WTC11 (cell line): ENCODE measurements around the gene SDCCAG8. TPM values are rescaled to one million over a fixed set of nuclear protein-coding genes. Genes with fewer than 3 reads are reported as not detected.

Experiments
- ATAC-seq: fragments of 200-7000 bp; cut with Tn5 transposase; 2 replicates; pipeline ENCODE4 v1.10.0; 2021; ENCODE audit warnings: mild to moderate bottlenecking, moderate library complexity
- CTCF ChIA-PET: fragments of 300-600 bp; sonication (Branson Sonifier 250); formaldehyde crosslinking; loops from one replicate; lab custom pipeline; 2021; ENCODE audit warnings: antibody characterized with exemption; lab: Charles Lee
- POLR2A ChIA-PET: fragments of 350-600 bp; sonication (Branson Sonifier 250); formaldehyde crosslinking; loops from one replicate; lab custom pipeline; 2021; ENCODE audit warnings: antibody characterized with exemption; lab: Charles Lee
- DNase-seq: peaks from one replicate; pipeline ENCODE4 v3.0.0; 2021; ENCODE audit warnings: low spot score
- H3K27ac Mint-ChIP-seq: 2 replicates; pipeline ENCODE4 v1.8.0; 2021; ENCODE audit warnings: mixed read lengths
- H3K27me3 Mint-ChIP-seq: 2 replicates; pipeline ENCODE4 v1.8.0; 2021; ENCODE audit warnings: low read depth, mild to moderate bottlenecking, moderate library complexity, mixed read lengths
- H3K36me3 Mint-ChIP-seq: 2 replicates; pipeline ENCODE4 v1.8.0; 2021; ENCODE audit warnings: mixed read lengths
- H3K4me1 Mint-ChIP-seq: 2 replicates; pipeline ENCODE4 v1.8.0; 2022; ENCODE audit warnings: mixed read lengths
- H3K4me3 Mint-ChIP-seq: 2 replicates; pipeline ENCODE4 v1.8.0; 2021; ENCODE audit warnings: mild to moderate bottlenecking, moderate library complexity, mixed read lengths
- H3K9me3 Mint-ChIP-seq: 2 replicates; pipeline ENCODE4 v1.8.0; 2021; ENCODE audit warnings: mixed read lengths
- ATF1 ChIP-seq: sonication (generic); formaldehyde crosslinking; IDR thresholded peaks from 2 replicates; pipeline ENCODE4 v1.8.1; 2023; ENCODE audit warnings: mild to moderate bottlenecking, moderate library complexity, missing genetic modification reagents
- E2F5 ChIP-seq: sonication (generic); formaldehyde crosslinking; IDR thresholded peaks from 2 replicates; pipeline ENCODE4 v1.8.1; 2022; ENCODE audit warnings: mild to moderate bottlenecking, moderate library complexity, missing genetic modification reagents
- FOXP1 ChIP-seq: sonication (generic); formaldehyde crosslinking; IDR thresholded peaks from 2 replicates; pipeline ENCODE4 v1.8.0; 2022; ENCODE audit warnings: missing genetic modification reagents, mild to moderate bottlenecking, moderate library complexity, borderline replicate concordance
- GRHL2 ChIP-seq: fragments of 250-450 bp; sonication (Bioruptor Pico); IDR thresholded peaks from 2 replicates; pipeline ENCODE4 v1.8.0; 2022; ENCODE audit warnings: mild to moderate bottlenecking, moderate library complexity; ENCODE audit not compliant: insufficient replicate concordance, severe bottlenecking
- GTF2I ChIP-seq: fragments of 250-450 bp; sonication (Bioruptor Pico); conservative IDR thresholded peaks from 2 replicates; pipeline ENCODE4 v1.4.0; 2021; ENCODE audit warnings: mild to moderate bottlenecking
- MLX ChIP-seq: sonication (generic); formaldehyde crosslinking; IDR thresholded peaks from 2 replicates; pipeline ENCODE4 v1.8.1; 2023; ENCODE audit warnings: mild to moderate bottlenecking, missing genetic modification reagents, moderate library complexity
- NFATC4 ChIP-seq: fragments of 250-450 bp; sonication (Bioruptor Pico); IDR thresholded peaks from 2 replicates; pipeline ENCODE4 v1.9.0; 2021; ENCODE audit warnings: mild to moderate bottlenecking
- NR1H2 ChIP-seq: sonication (generic); formaldehyde crosslinking; IDR thresholded peaks from 2 replicates; pipeline ENCODE4 v1.9.0; 2021; ENCODE audit warnings: mild to moderate bottlenecking, moderate library complexity, missing genetic modification reagents
- STAT6 ChIP-seq: sonication (generic); formaldehyde crosslinking; conservative IDR thresholded peaks from 2 replicates; pipeline ENCODE4 v1.8.1; 2023; ENCODE audit warnings: mild to moderate bottlenecking, low read depth, missing genetic modification reagents, moderate library complexity
- USF1 ChIP-seq: sonication (generic); formaldehyde crosslinking; IDR thresholded peaks from 2 replicates; pipeline ENCODE4 v1.8.0; 2022; ENCODE audit warnings: mild to moderate bottlenecking, missing genetic modification reagents
- ZMAT4 ChIP-seq: fragments of 250-450 bp; sonication (Bioruptor Pico); IDR thresholded peaks from 2 replicates; pipeline ENCODE4 v1.9.0; 2021; ENCODE audit warnings: mild to moderate bottlenecking
- ZNF138 ChIP-seq: sonication (generic); formaldehyde crosslinking; conservative IDR thresholded peaks from 2 replicates; pipeline ENCODE4 v1.8.1; 2022; ENCODE audit warnings: mild to moderate bottlenecking, moderate library complexity, missing genetic modification reagents
- ZNF232 ChIP-seq: sonication (generic); formaldehyde crosslinking; IDR thresholded peaks from 2 replicates; pipeline ENCODE4 v1.8.0; 2022; ENCODE audit warnings: mild to moderate bottlenecking, missing genetic modification reagents
- ZNF317 ChIP-seq: sonication (generic); formaldehyde crosslinking; IDR thresholded peaks from 2 replicates; pipeline ENCODE4 v1.8.1; 2023; ENCODE audit warnings: low read depth, mild to moderate bottlenecking, moderate library complexity, missing genetic modification reagents, borderline replicate concordance
- total RNA-seq: library from RNA; stranded (reverse); gene quantifications from 3 replicates; pipeline ENCODE4 v1.2.3, GENCODE V29; 2021
- TF ChIP-seq, protein P1 (sequence below): sonication (generic); formaldehyde crosslinking; conservative IDR thresholded peaks from 2 replicates; pipeline ENCODE4 v1.8.1; 2022; ENCODE audit warnings: mild to moderate bottlenecking, missing genetic modification reagents
- TF ChIP-seq, protein P2 (sequence below): fragments of 250-450 bp; sonication (Bioruptor Pico); IDR thresholded peaks from 2 replicates; pipeline ENCODE4 v1.8.0; 2021; ENCODE audit warnings: mild to moderate bottlenecking
- TF ChIP-seq, protein P3 (sequence below): sonication (generic); formaldehyde crosslinking; IDR thresholded peaks from 2 replicates; pipeline ENCODE4 v1.8.0; 2022; ENCODE audit warnings: mild to moderate bottlenecking, missing genetic modification reagents
- TF ChIP-seq, protein P4 (sequence below): sonication (generic); formaldehyde crosslinking; IDR thresholded peaks from 2 replicates; pipeline ENCODE4 v1.8.1; 2023; ENCODE audit warnings: mild to moderate bottlenecking, missing genetic modification reagents, moderate library complexity
- TF ChIP-seq, protein P5 (sequence below): sonication (generic); formaldehyde crosslinking; IDR thresholded peaks from 2 replicates; pipeline ENCODE4 v1.8.1; 2022; ENCODE audit warnings: mild to moderate bottlenecking, missing genetic modification reagents, moderate library complexity, borderline replicate concordance

The SDCCAG8 gene
- total RNA-seq, 1 experiment from 2014 or later, result 44.3 TPM

DNA sequence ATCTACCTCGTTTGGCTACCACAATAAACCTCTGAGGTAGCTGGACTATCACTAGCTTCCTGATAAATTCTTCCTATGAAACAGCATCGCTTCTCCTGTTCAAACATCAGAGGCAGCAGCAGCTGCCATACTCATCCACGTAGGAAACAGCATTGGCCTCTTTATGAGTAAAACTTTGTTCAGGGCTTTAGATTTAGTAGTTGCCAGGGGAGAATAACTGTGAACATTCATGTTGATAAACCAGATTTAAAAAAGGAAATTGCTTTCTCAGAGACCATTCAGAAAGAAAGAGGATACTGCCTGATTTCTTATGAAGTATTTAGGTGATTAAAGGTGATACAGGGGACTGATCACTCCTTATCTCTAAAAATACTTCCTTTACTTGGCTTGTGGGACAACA, 7.9 kb upstream of the SDCCAG8 start:
- Mint-ChIP-seq H3K4me3 (no peak overlapping the region), H3K27me3 (no peaks in the 10 kb centered on the region), H3K9me3 (peaks cover 3% of the 10 kb centered on the region; the same call in 1 of the 2 replicates), H3K4me1 (peaks cover 37% of the 10 kb centered on the region), H3K27ac (peak overlapping the region; percentile 61; the same call in 1 of the 2 replicates), H3K36me3 (0 out of 2 replicates have a peak, but pooled peaks cover 9% of the 10 kb centered on the region)
- ATAC-seq (no peak), DNase-seq (no peak)
- CTCF ChIA-PET, result no interaction called here
- POLR2A ChIA-PET, result no interaction called here
- TF ChIP-seq MLX (CRISPR knock-in tag) (no peak), E2F5 (CRISPR knock-in tag) (no peak), STAT6 (CRISPR knock-in tag) (no peak), ZNF232 (CRISPR knock-in tag) (no peak), ZMAT4 (no peak), USF1 (CRISPR knock-in tag) (no peak), ZNF138 (CRISPR knock-in tag) (no peak), ATF1 (no peak), NFATC4 (no peak), GTF2I (CRISPR knock-in tag) (no peak), FOXP1 (CRISPR knock-in tag) (no peak)
- TF ChIP-seq, protein P1, sequence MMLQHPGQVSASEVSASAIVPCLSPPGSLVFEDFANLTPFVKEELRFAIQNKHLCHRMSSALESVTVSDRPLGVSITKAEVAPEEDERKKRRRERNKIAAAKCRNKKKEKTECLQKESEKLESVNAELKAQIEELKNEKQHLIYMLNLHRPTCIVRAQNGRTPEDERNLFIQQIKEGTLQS, result no peak
- TF ChIP-seq, protein P2, sequence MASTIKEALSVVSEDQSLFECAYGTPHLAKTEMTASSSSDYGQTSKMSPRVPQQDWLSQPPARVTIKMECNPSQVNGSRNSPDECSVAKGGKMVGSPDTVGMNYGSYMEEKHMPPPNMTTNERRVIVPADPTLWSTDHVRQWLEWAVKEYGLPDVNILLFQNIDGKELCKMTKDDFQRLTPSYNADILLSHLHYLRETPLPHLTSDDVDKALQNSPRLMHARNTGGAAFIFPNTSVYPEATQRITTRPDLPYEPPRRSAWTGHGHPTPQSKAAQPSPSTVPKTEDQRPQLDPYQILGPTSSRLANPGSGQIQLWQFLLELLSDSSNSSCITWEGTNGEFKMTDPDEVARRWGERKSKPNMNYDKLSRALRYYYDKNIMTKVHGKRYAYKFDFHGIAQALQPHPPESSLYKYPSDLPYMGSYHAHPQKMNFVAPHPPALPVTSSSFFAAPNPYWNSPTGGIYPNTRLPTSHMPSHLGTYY (CRISPR knock-in tag), result no peak

DNA sequence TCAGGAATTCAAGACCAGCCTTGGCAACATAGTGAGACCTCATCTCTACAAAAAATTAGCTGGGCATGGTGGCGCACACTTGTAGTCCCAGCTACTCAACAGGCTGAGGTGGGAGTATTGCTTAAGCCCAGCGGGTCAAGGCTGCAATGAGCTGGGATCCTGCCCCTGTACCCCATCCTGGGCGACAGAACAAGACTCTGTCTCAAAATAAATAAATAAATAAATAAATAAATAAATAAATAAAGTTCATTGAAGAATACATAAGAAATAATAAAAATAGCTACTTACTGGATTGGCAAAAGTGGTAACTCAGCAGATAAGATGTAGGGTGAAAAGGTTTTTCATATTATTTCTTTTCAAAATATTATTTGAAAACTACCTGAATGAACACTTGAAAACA, 6.6 kb upstream of the SDCCAG8 start:
- Mint-ChIP-seq H3K4me1 (peaks cover 47% of the 10 kb centered on the region), H3K27me3 (no peaks in the 10 kb centered on the region), H3K36me3 (0 out of 2 replicates have a peak, but pooled peaks cover 6% of the 10 kb centered on the region), H3K27ac (no peak overlapping the region), H3K4me3 (no peak overlapping the region), H3K9me3 (no peaks in the 10 kb centered on the region)
- POLR2A ChIA-PET, result no interaction called here
- no peak for DNase-seq
- ATAC-seq, result no peak
- CTCF ChIA-PET, result no interaction called here
- TF ChIP-seq, protein P3, sequence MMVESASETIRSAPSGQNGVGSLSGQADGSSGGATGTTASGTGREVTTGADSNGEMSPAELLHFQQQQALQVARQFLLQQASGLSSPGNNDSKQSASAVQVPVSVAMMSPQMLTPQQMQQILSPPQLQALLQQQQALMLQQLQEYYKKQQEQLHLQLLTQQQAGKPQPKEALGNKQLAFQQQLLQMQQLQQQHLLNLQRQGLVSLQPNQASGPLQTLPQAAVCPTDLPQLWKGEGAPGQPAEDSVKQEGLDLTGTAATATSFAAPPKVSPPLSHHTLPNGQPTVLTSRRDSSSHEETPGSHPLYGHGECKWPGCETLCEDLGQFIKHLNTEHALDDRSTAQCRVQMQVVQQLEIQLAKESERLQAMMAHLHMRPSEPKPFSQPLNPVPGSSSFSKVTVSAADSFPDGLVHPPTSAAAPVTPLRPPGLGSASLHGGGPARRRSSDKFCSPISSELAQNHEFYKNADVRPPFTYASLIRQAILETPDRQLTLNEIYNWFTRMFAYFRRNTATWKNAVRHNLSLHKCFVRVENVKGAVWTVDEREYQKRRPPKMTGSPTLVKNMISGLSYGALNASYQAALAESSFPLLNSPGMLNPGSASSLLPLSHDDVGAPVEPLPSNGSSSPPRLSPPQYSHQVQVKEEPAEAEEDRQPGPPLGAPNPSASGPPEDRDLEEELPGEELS (CRISPR knock-in tag), result no peak
- no peak for TF ChIP-seq ZNF317 (CRISPR knock-in tag)
- TF ChIP-seq NR1H2 (CRISPR knock-in tag), result no peak
- no peak for TF ChIP-seq E2F5 (CRISPR knock-in tag)
- TF ChIP-seq, protein P4, sequence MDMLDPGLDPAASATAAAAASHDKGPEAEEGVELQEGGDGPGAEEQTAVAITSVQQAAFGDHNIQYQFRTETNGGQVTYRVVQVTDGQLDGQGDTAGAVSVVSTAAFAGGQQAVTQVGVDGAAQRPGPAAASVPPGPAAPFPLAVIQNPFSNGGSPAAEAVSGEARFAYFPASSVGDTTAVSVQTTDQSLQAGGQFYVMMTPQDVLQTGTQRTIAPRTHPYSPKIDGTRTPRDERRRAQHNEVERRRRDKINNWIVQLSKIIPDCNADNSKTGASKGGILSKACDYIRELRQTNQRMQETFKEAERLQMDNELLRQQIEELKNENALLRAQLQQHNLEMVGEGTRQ (CRISPR knock-in tag), result no peak
- no peak for TF ChIP-seq GRHL2 (CRISPR knock-in tag)
- TF ChIP-seq ZMAT4, result no peak
- TF ChIP-seq, protein P5, sequence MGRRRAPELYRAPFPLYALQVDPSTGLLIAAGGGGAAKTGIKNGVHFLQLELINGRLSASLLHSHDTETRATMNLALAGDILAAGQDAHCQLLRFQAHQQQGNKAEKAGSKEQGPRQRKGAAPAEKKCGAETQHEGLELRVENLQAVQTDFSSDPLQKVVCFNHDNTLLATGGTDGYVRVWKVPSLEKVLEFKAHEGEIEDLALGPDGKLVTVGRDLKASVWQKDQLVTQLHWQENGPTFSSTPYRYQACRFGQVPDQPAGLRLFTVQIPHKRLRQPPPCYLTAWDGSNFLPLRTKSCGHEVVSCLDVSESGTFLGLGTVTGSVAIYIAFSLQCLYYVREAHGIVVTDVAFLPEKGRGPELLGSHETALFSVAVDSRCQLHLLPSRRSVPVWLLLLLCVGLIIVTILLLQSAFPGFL (CRISPR knock-in tag), result no peak
